ENCODE data around the gene SLC35A1.
"Not testable (repeated sequence)": the region's sequence is repeated elsewhere in the genome, so short reads cannot be mapped to it uniquely, and the experiment has no call there.

Gene SLC35A1

DNA sequence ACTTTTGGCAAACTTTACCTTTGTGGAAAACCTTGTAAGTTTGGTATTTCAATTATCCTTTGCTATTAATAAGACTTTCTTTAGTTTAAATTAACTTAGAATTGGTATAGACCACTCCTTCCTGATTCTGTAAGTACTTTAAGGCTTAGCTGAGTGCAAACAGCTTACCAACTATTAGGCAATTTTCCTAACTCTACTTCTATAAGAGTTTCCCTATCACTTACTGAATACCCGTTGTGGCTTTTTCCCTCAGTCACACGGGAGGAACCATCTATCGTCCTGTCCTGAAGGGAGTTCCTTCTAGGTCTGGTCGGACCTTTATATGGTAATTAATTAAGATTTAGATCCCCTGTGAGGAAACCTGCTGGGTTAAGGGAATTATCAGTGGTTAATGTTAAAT is 9.6 kb downstream of the SLC35A1 start:
- H3K36me3 ChIP-seq (ENCODE audit: control insufficient read depth, insufficient read depth, low read length), result no peaks in the 10 kb centered on the region
- H3K9me3 ChIP-seq (ENCODE audit: control insufficient read depth, low read length), result no peaks in the 10 kb centered on the region
- no peaks in the 10 kb centered on the region for H3K4me1 ChIP-seq (ENCODE audit: control insufficient read depth, insufficient read depth, low read length)
- H3K27ac ChIP-seq (ENCODE audit: insufficient read depth, low read depth, low read length, poor library complexity, severe bottlenecking), result no peak overlapping the region
- H3K4me3 ChIP-seq (ENCODE audit: insufficient read depth, low read depth, low read length), result no peak overlapping the region
- WGBS, 2 experiments, result 73 to 99% methylated on average over 4 of the region's 4 CpGs
- no peaks in the 10 kb centered on the region for H3K27me3 ChIP-seq (ENCODE audit: control insufficient read depth, insufficient read depth, low read length, poor library complexity, severe bottlenecking)

DNA sequence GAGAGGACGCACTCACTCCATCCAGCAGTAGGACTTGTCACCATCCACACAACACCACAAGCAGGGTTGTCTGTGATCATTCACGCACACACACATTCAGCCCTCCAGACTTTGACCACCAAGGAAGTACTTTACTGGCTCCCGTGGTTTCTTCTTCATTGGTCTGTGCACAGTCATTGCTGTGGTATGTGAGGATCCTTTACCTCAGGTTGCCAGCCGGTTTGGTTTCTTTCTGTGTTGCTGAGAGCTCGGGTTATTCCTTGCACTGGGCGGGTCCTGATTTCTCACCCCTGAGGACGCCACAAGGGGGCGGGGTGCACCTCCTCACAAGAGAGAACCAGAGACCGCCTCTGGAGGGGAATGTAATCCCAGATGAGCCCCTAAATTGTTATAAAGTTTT is 11.2 kb downstream of the SLC35A1 start:
- 68 to 73% methylated on average over 9 of the region's 9 CpGs for WGBS, 2 experiments
- Histone ChIP-seq H3K9me3 (ENCODE audit: control insufficient read depth, low read length) (no peaks in the 10 kb centered on the region), H3K4me3 (ENCODE audit: insufficient read depth, low read depth, low read length) (no peak overlapping the region), H3K27me3 (ENCODE audit: control insufficient read depth, insufficient read depth, low read length, poor library complexity, severe bottlenecking) (no peaks in the 10 kb centered on the region), H3K4me1 (ENCODE audit: control insufficient read depth, insufficient read depth, low read length) (no peaks in the 10 kb centered on the region), H3K36me3 (ENCODE audit: control insufficient read depth, insufficient read depth, low read length) (no peaks in the 10 kb centered on the region), H3K27ac (ENCODE audit: insufficient read depth, low read depth, low read length, poor library complexity, severe bottlenecking) (no peak overlapping the region)

DNA sequence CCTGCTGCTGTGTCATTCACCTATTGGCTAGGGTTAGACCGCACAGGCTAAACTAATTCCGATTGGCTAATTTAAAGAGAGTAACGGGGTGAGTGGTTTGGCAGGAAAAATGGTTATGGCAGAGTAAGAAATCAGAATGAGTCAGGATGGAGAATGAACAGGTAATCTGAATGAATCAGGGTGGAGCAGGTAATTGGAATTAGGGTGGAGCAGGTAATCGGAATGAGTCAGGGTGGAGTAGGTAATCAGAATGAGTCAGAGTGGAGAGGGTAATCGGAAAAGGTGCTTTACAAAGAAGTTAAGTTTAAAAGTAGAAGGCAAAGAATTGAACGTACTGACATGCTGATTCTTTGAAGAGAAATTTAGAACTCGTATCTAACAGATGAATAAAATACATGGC is 11.7 kb downstream of the SLC35A1 start:
- H3K27ac ChIP-seq (ENCODE audit: insufficient read depth, low read depth, low read length, poor library complexity, severe bottlenecking), result no peak overlapping the region
- H3K9me3 ChIP-seq (ENCODE audit: control insufficient read depth, low read length), result no peaks in the 10 kb centered on the region
- H3K4me3 ChIP-seq (ENCODE audit: insufficient read depth, low read depth, low read length), result no peak overlapping the region
- WGBS, 2 experiments, result 92 to 94% methylated on average over 7 of the region's 7 CpGs
- no peaks in the 10 kb centered on the region for H3K36me3 ChIP-seq (ENCODE audit: control insufficient read depth, insufficient read depth, low read length)
- no peaks in the 10 kb centered on the region for H3K27me3 ChIP-seq (ENCODE audit: control insufficient read depth, insufficient read depth, low read length, poor library complexity, severe bottlenecking)
- H3K4me1 ChIP-seq (ENCODE audit: control insufficient read depth, insufficient read depth, low read length), result no peaks in the 10 kb centered on the region

DNA sequence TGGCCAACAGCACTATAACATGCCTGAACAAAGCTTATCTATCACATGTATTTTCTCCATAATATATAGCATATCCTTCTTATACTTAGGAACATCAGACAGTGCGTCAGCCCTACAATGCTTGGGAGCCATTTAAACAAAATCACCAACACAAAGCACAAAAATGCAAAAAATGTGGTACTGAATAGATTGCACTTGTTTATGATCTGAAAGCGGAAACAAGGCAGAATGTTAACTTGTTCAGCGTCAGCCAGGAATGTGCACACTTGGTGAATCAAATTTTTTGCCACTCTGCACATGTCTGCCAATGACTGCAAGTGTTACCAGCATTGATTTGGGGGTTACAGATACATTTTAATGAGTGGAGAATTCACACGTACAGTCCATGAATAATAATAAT is 14.8 kb downstream of the SLC35A1 start:
- Histone ChIP-seq H3K27me3 (ENCODE audit: control insufficient read depth, insufficient read depth, low read length, poor library complexity, severe bottlenecking) (no peaks in the 10 kb centered on the region), H3K4me1 (ENCODE audit: control insufficient read depth, insufficient read depth, low read length) (no peaks in the 10 kb centered on the region), H3K36me3 (ENCODE audit: control insufficient read depth, insufficient read depth, low read length) (no peaks in the 10 kb centered on the region), H3K27ac (ENCODE audit: insufficient read depth, low read depth, low read length, poor library complexity, severe bottlenecking) (no peak overlapping the region), H3K4me3 (ENCODE audit: insufficient read depth, low read depth, low read length) (no peak overlapping the region), H3K9me3 (ENCODE audit: control insufficient read depth, low read length) (no peaks in the 10 kb centered on the region)
- 95 to 99% methylated on average over 3 to 4 of the region's 4 CpGs for WGBS, 2 experiments

DNA sequence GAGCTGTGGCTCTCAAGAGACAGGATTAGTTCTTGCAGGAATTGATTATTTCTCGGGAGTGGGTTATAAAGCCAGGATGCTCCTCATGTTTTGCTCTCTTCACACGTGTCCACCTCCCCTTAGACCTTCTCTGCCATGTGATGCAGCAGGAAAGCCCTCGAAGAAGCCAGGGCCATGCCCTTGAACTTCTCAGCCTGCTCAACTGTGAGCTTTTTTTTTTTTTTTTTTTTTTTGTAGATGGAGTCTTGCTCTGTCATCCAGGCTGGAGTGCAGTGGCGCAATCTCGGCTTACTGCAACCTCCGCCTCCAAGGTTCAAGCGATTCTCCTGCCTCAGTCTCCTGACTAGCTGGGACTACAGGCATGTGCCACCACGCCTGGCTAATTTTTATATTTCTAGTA is 16.6 kb downstream of the SLC35A1 start:
- H3K9me3 ChIP-seq (ENCODE audit: control insufficient read depth, low read length); H3K27ac ChIP-seq (ENCODE audit: insufficient read depth, low read depth, low read length, poor library complexity, severe bottlenecking); H3K4me1 ChIP-seq (ENCODE audit: control insufficient read depth, insufficient read depth, low read length); H3K36me3 ChIP-seq (ENCODE audit: control insufficient read depth, insufficient read depth, low read length); H3K4me3 ChIP-seq (ENCODE audit: insufficient read depth, low read depth, low read length); H3K27me3 ChIP-seq (ENCODE audit: control insufficient read depth, insufficient read depth, low read length, poor library complexity, severe bottlenecking): not testable (repeated sequence)
- 93 to 94% methylated on average over 8 of the region's 8 CpGs for WGBS, 2 experiments

DNA sequence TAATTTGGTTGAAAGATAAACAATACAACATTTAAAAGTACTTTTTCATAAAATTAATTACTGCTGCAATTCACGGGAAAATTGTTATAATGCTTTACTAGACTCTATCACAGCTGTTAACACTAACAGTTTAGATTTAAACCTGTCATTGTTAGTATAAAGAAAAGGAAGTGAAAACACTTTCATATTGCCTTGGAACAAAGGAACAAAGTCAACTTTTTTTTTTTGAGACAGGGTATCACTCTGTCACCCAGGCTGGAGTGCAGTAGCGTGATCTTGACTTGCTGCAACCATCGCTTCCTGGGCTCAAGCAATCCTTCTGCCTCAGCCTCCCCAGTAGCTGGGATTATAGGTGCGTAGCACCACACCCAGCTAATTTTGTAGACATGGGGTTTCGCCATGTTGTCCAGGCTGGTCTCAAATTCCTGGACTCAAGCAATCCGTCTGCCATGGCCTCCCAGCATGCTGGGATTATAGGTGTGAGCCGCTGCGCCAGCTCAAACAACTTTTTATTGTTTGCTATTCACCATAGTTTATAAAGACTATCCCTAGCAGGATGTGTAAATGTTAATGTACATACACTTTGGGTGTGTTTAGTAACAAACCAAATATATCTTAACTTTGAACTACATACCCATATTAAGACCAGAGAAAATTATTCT is 22.1 kb downstream of the SLC35A1 start:
- no peak overlapping the region for H3K4me3 ChIP-seq (ENCODE audit: insufficient read depth, low read depth, low read length)
- no peaks in the 10 kb centered on the region for H3K4me1 ChIP-seq (ENCODE audit: control insufficient read depth, insufficient read depth, low read length)
- WGBS, 2 experiments, result 94 to 96% methylated on average over 7 to 8 of the region's 8 CpGs

DNA sequence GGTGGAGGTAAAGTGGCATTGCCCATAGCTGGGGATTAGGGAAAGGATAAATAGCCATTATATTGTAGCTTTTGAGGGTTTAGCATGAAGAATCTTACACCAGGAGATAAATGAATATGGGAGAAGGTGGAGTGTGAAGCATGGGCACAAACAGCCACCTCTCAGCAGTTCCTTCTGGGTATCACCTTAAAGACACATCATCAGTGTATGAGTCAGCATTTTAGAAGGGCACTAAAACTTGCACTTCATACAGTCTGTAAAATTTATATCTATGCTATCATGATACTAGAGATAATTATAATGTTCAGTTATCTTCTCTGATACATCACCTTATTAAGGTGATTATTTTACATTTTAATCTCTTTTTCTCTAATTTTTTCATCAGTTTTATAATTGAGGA is 25.3 kb downstream of the SLC35A1 start:
- no peaks in the 10 kb centered on the region for H3K9me3 ChIP-seq (ENCODE audit: control insufficient read depth, low read length)

More for the DNA sequence above, 22.1 kb downstream of the SLC35A1 start:
- Histone ChIP-seq H3K27me3 (ENCODE audit: control insufficient read depth, insufficient read depth, low read length, poor library complexity, severe bottlenecking) (no peaks in the 10 kb centered on the region), H3K27ac (ENCODE audit: insufficient read depth, low read depth, low read length, poor library complexity, severe bottlenecking) (no peak overlapping the region), H3K9me3 (ENCODE audit: control insufficient read depth, low read length) (no peaks in the 10 kb centered on the region), H3K36me3 (ENCODE audit: control insufficient read depth, insufficient read depth, low read length) (no peaks in the 10 kb centered on the region)

DNA sequence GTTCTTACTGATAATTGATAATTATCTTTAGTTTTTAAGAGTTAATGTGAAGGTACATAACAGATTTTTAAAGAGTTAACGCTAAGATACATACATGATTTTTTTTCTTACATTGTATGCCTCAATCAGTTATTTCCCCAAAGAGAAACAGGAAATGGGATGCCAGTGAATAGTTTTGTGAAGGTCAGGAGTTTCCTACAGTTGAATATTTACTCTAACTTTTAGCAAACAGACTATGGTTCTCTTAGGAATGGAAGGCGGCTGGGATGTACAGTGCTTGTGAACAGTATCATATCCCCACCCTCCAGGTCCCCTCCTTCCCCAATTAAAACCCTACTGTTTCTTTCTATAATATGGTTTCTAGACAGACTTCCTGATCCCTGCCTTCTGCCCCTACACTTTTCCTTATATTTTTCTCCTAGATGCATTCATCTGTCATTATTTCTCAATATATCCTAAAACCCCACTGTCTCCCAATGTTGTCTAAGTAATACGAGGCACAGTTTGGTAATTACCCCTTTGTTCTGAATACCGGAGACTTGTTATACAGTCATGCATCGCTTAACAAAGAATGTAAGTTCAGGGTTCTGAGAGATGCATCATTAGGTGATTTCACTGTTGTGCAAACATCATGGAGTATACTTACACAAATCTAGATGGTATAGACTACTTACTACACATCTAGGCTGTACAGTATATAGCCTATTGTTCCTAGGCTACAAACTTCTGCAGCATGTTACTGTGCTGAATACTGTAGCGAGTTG is 29.2 kb downstream of the SLC35A1 start:
- peaks cover 9% of the 10 kb centered on the region for H3K36me3 ChIP-seq (ENCODE audit: control insufficient read depth, insufficient read depth, low read length)

More for the DNA sequence above, 25.3 kb downstream of the SLC35A1 start:
- Histone ChIP-seq H3K4me1 (ENCODE audit: control insufficient read depth, insufficient read depth, low read length) (no peaks in the 10 kb centered on the region), H3K36me3 (ENCODE audit: control insufficient read depth, insufficient read depth, low read length) (peaks cover 9% of the 10 kb centered on the region), H3K27me3 (ENCODE audit: control insufficient read depth, insufficient read depth, low read length, poor library complexity, severe bottlenecking) (no peaks in the 10 kb centered on the region), H3K4me3 (ENCODE audit: insufficient read depth, low read depth, low read length) (no peak overlapping the region), H3K27ac (ENCODE audit: insufficient read depth, low read depth, low read length, poor library complexity, severe bottlenecking) (no peak overlapping the region)

DNA sequence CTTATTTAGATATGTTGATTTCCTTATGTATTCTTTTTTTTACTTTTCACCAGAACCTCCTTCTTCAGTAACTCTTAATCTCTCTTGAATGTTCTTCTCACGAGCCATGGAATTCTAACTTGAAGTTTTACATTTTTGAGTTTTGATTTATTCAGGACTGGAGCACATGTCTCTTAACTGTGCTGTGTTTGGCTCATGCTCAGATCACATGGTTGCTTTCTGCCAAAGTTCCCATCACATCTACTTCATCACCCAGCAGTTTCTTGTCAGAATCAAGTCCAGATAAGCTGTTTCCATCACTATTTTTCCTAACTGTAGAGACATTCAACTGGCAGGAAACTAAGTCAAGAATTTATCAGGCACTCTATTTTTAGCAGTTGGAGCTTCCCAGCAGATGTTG is 31.7 kb downstream of the SLC35A1 start:
- peaks cover 14% of the 10 kb centered on the region for H3K36me3 ChIP-seq (ENCODE audit: control insufficient read depth, insufficient read depth, low read length)
- H3K27me3 ChIP-seq (ENCODE audit: control insufficient read depth, insufficient read depth, low read length, poor library complexity, severe bottlenecking), result no peaks in the 10 kb centered on the region
- no peak overlapping the region for H3K27ac ChIP-seq (ENCODE audit: insufficient read depth, low read depth, low read length, poor library complexity, severe bottlenecking)
- no peaks in the 10 kb centered on the region for H3K9me3 ChIP-seq (ENCODE audit: control insufficient read depth, low read length)
- WGBS, 2 experiments, result 95 to 100% methylated on average over 1 of the region's 1 CpG
- no peaks in the 10 kb centered on the region for H3K4me1 ChIP-seq (ENCODE audit: control insufficient read depth, insufficient read depth, low read length)
- no peak overlapping the region for H3K4me3 ChIP-seq (ENCODE audit: insufficient read depth, low read depth, low read length)

More for the DNA sequence above, 29.2 kb downstream of the SLC35A1 start:
- WGBS, 2 experiments, result 89 to 97% methylated on average over 6 of the region's 6 CpGs
- no peaks in the 10 kb centered on the region for H3K4me1 ChIP-seq (ENCODE audit: control insufficient read depth, insufficient read depth, low read length)
- H3K9me3 ChIP-seq (ENCODE audit: control insufficient read depth, low read length), result no peaks in the 10 kb centered on the region
- H3K27ac ChIP-seq (ENCODE audit: insufficient read depth, low read depth, low read length, poor library complexity, severe bottlenecking), result no peak overlapping the region
- no peak overlapping the region for H3K4me3 ChIP-seq (ENCODE audit: insufficient read depth, low read depth, low read length)
- no peaks in the 10 kb centered on the region for H3K27me3 ChIP-seq (ENCODE audit: control insufficient read depth, insufficient read depth, low read length, poor library complexity, severe bottlenecking)

DNA sequence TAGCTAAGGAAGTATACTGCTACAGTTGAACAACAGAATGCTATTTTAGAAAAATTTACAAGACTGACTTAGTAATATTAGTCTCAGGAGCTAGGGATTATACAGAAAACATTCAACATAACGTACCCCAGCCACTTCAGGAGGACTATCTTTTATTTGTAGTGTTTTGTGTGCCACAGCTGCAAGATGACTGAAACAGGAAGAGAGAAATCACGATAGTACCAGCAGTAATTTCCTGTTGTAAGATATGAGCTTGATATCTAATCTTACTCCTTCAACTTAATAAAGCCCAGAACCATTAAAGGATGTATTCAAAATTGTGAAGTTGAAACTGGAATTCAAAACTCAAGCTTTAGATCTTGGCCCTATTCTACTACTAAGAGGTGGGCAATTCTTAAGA is 42.1 kb downstream of the SLC35A1 start:
- peaks cover 22% of the 10 kb centered on the region for H3K36me3 ChIP-seq (ENCODE audit: control insufficient read depth, insufficient read depth, low read length)
- H3K4me1 ChIP-seq (ENCODE audit: control insufficient read depth, insufficient read depth, low read length), result no peaks in the 10 kb centered on the region
- H3K27me3 ChIP-seq (ENCODE audit: control insufficient read depth, insufficient read depth, low read length, poor library complexity, severe bottlenecking), result no peaks in the 10 kb centered on the region
- no peaks in the 10 kb centered on the region for H3K9me3 ChIP-seq (ENCODE audit: control insufficient read depth, low read length)
- H3K27ac ChIP-seq (ENCODE audit: insufficient read depth, low read depth, low read length, poor library complexity, severe bottlenecking), result no peak overlapping the region
- no peak overlapping the region for H3K4me3 ChIP-seq (ENCODE audit: insufficient read depth, low read depth, low read length)
- WGBS, 2 experiments, result 80 to 100% methylated on average over 1 to 2 of the region's 2 CpGs

All from ectodermal cell (in vitro differentiated cells).